SU-DHL-6 (cell line): Measurements from ENCODE around the gene CD99L2.
"Not testable (repeated sequence)": the region's sequence is repeated elsewhere in the genome, so short reads cannot be mapped to it uniquely, and the experiment has no call there.

Experiments
- H2AFZ ChIP-seq: fragments of 200-600 bp; sonication (generic); 2 replicates; pipeline ENCODE4 v1.6.1; 2014; ENCODE audit warnings: low read depth, mild to moderate bottlenecking, moderate library complexity, mixed read lengths, antibody characterized with exemption, low read length; ENCODE audit not compliant: severe bottlenecking
- H3F3A ChIP-seq: fragments of 200-600 bp; shearing (Covaris generic); 2 replicates; pipeline ENCODE4 v1.6.0; 2016; ENCODE audit warnings: antibody characterized with exemption, mild to moderate bottlenecking; ENCODE audit not compliant: insufficient read depth
- H3K27ac ChIP-seq: fragments of 200-600 bp; sonication (generic); 2 replicates; pipeline ENCODE4 v1.5.1; 2016; ENCODE audit warnings: low read depth, mild to moderate bottlenecking, low read length, moderate library complexity, mixed read lengths
- H3K27me3 ChIP-seq: fragments of 200-600 bp; sonication (generic), shearing (Covaris generic); 2 replicates; pipeline ENCODE4 v1.6.0; 2014; ENCODE audit warnings: mild to moderate bottlenecking, low read length
- H3K36me3 ChIP-seq: fragments of 200-600 bp; sonication (generic); 2 replicates; pipeline ENCODE4 v1.6.1; 2014; ENCODE audit warnings: mild to moderate bottlenecking, low read length, mixed read lengths
- H3K4me2 ChIP-seq: fragments of 300-600, 200-600 bp; shearing (Covaris generic), sonication (generic); 2 replicates; pipeline ENCODE4 v1.6.0; 2014; ENCODE audit warnings: low read length, low read depth, mild to moderate bottlenecking; ENCODE audit not compliant: poor library complexity, severe bottlenecking
- H3K4me3 ChIP-seq: fragments of 200-600 bp; sonication (generic); 2 replicates; pipeline ENCODE4 v1.5.1; 2014; ENCODE audit warnings: antibody characterized with exemption, low read length, mild to moderate bottlenecking, mixed read lengths; ENCODE audit not compliant: insufficient read depth, poor library complexity, severe bottlenecking
- H3K79me2 ChIP-seq: fragments of 200-600 bp; sonication (generic); 2 replicates; pipeline ENCODE4 v1.6.1; 2014; ENCODE audit warnings: mild to moderate bottlenecking, low read length, moderate library complexity; ENCODE audit not compliant: insufficient read depth
- H3K9ac ChIP-seq: fragments of 200-600 bp; sonication (generic); 2 replicates; pipeline ENCODE4 v1.7.0; 2014; ENCODE audit warnings: mild to moderate bottlenecking, low read length
- H3K9me2 ChIP-seq: fragments of 200-600 bp; sonication (generic); replicated peaks from 2 replicates; pipeline ENCODE4 v1.6.1; 2014; ENCODE audit warnings: low read length; ENCODE audit not compliant: insufficient read depth
- H3K9me3 ChIP-seq: fragments of 200-600 bp; sonication (generic); 2 replicates; pipeline ENCODE4 v1.6.1; 2014; ENCODE audit warnings: low read length, mixed read lengths; ENCODE audit not compliant: insufficient read depth
- H4K20me1 ChIP-seq: fragments of 200-600 bp; sonication (generic); 2 replicates; pipeline ENCODE4 v1.6.1; 2014; ENCODE audit warnings: low read depth, mild to moderate bottlenecking, antibody characterized with exemption, low read length, moderate library complexity, mixed read lengths
- EZH2phosphoT487 ChIP-seq: fragments of 200-600 bp; sonication (generic), shearing (Covaris generic); conservative IDR thresholded peaks from 2 replicates; pipeline ENCODE4 v1.6.1; 2018; ENCODE audit warnings: mild to moderate bottlenecking, antibody characterized with exemption, low read length, moderate library complexity, mixed read lengths
- TF ChIP-seq, protein P1 (sequence below): fragments of 200-600 bp; sonication (generic); IDR thresholded peaks from one replicate; pipeline ENCODE4 v1.5.1; 2017; ENCODE audit warnings: antibody characterized with exemption, mild to moderate bottlenecking, low read length, moderate library complexity; ENCODE audit not compliant: insufficient read depth, poor library complexity, severe bottlenecking

CD99L2 gene

DNA sequence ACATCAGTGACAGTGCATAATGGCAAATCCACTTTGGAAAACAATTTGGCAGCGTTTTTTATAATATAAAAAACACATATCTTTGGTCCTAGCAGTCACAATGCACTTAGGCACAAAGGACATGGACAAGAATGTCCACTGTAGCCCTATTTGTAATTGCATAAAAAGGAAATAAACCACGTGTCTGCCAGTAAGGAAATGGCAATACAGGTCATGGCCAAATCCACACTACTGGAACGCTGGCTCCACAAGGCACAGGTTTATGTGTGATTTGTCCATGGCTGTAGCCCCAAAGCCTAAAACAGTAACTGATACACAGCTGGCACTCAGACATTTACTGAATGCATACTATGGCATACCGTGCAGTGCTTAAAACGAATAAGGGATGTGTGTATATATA lies 69.7 kb downstream of the CD99L2 start:
- H3K36me3 ChIP-seq = no peaks in the 10 kb centered on the region
- H3K9me3 ChIP-seq = no peaks in the 10 kb centered on the region
- H3K9me2 ChIP-seq = no peaks in the 10 kb centered on the region
- H3K27ac ChIP-seq = no peak overlapping the region
- H3K4me3 ChIP-seq = no peak overlapping the region
- H3F3A ChIP-seq = no peaks in the 10 kb centered on the region
- no peak for TF ChIP-seq EZH2phosphoT487
- TF ChIP-seq, protein P1, sequence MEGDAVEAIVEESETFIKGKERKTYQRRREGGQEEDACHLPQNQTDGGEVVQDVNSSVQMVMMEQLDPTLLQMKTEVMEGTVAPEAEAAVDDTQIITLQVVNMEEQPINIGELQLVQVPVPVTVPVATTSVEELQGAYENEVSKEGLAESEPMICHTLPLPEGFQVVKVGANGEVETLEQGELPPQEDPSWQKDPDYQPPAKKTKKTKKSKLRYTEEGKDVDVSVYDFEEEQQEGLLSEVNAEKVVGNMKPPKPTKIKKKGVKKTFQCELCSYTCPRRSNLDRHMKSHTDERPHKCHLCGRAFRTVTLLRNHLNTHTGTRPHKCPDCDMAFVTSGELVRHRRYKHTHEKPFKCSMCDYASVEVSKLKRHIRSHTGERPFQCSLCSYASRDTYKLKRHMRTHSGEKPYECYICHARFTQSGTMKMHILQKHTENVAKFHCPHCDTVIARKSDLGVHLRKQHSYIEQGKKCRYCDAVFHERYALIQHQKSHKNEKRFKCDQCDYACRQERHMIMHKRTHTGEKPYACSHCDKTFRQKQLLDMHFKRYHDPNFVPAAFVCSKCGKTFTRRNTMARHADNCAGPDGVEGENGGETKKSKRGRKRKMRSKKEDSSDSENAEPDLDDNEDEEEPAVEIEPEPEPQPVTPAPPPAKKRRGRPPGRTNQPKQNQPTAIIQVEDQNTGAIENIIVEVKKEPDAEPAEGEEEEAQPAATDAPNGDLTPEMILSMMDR = no peak
- no peaks in the 10 kb centered on the region for H4K20me1 ChIP-seq
- H3K9ac ChIP-seq = no peak overlapping the region
- H3K4me2 ChIP-seq = no peak overlapping the region
- no peaks in the 10 kb centered on the region for H3K27me3 ChIP-seq
- H3K79me2 ChIP-seq = no peaks in the 10 kb centered on the region
- no peak overlapping the region for H2AFZ ChIP-seq

GRCh38 chrX:150824352-150824751 lies 74.1 kb downstream of the CD99L2 start:
- not testable (repeated sequence) for H3K4me2 ChIP-seq, H3K9me2 ChIP-seq, H3F3A ChIP-seq, H3K9me3 ChIP-seq, H4K20me1 ChIP-seq, H3K79me2 ChIP-seq, H3K4me3 ChIP-seq, H3K9ac ChIP-seq, H3K36me3 ChIP-seq, H2AFZ ChIP-seq, H3K27ac ChIP-seq, H3K27me3 ChIP-seq

DNA sequence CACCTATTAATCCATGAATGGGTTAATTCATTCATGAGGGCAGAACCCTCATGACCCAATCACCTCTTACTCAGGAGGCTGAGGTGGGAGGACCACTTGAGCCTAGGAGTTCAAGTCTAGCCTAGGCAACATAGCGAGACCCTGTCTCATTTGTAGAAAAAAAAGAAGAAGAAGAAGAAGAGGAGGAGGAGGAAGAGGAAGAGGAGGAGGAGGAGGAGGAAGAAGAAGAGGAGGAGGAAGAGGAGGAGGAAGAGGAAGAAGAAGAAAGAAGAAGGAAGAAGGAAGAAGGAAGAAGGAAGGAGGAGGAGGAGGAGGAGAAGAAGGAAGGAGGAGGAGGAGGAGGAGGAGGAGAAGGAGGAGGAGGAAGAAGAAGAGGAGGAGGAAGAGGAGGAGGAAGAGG lies 74.6 kb downstream of the CD99L2 start:
- H3K4me2 ChIP-seq, H3F3A ChIP-seq, H2AFZ ChIP-seq, H3K79me2 ChIP-seq, H3K9me2 ChIP-seq, H4K20me1 ChIP-seq, H3K27me3 ChIP-seq, H3K9ac ChIP-seq, H3K36me3 ChIP-seq, H3K4me3 ChIP-seq, H3K27ac ChIP-seq, H3K9me3 ChIP-seq: not testable (repeated sequence)

DNA sequence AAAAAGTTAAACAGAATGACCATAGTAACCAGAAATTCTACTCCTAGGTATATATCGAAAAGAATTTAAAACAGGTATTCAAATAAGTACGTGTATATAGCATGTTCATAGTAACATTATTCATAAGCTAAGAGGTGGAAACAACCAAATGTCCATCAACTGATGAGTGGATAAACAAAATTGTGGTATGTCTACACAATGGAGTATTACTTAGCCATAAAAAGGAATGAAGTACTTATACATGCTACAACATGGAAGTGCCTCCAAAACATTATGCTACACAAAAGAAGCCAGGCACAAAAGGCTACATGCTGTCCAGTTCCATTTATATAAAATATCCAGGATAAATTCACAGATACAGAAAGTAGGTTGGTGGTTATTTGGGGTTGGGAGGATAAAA lies 76.5 kb downstream of the CD99L2 start:
- H3K4me2 ChIP-seq = no peak overlapping the region
- H2AFZ ChIP-seq = no peak overlapping the region
- no peaks in the 10 kb centered on the region for H3K9me2 ChIP-seq
- no peaks in the 10 kb centered on the region for H3K9me3 ChIP-seq
- H3K36me3 ChIP-seq = no peaks in the 10 kb centered on the region
- H3K27me3 ChIP-seq = no peaks in the 10 kb centered on the region
- no peaks in the 10 kb centered on the region for H3K79me2 ChIP-seq
- H3F3A ChIP-seq = no peaks in the 10 kb centered on the region
- H3K4me3 ChIP-seq = no peak overlapping the region
- H3K9ac ChIP-seq = no peak overlapping the region
- H4K20me1 ChIP-seq = no peaks in the 10 kb centered on the region
- no peak for TF ChIP-seq EZH2phosphoT487
- TF ChIP-seq, protein P1 = no peak
- no peak overlapping the region for H3K27ac ChIP-seq
